ENCODE results near the gene KDM6A.
"Not testable (repeated sequence)": the region's sequence is repeated elsewhere in the genome, so short reads cannot be mapped to it uniquely, and the experiment has no call there.

Gene KDM6A

GRCh38 chrX:45133465-45133864 lies 260.5 kb downstream of the KDM6A start:
- DNase-seq: no peak

- no peak for DNase-seq
Observed at GRCh38 chrX:45134315-45134731, 261.3 kb downstream of the KDM6A start.

- no peak for DNase-seq
Observed at GRCh38 chrX:45134775-45135174, 261.8 kb downstream of the KDM6A start.

- DNase-seq: not testable (repeated sequence)
Observed at GRCh38 chrX:45135391-45136075, 262.5 kb downstream of the KDM6A start.

GRCh38 chrX:45137531-45137930 lies 264.5 kb downstream of the KDM6A start:
- DNase-seq: no peak

- no peak for DNase-seq
Observed at GRCh38 chrX:45138525-45138924, 265.5 kb downstream of the KDM6A start.

- no peak for DNase-seq
Observed at GRCh38 chrX:45140812-45141211, 267.8 kb downstream of the KDM6A start.

GRCh38 chrX:45142185-45142584 lies 269.2 kb downstream of the KDM6A start:
- no peak for DNase-seq

- DNase-seq: no peak
Observed at GRCh38 chrX:45143455-45143854, 270.5 kb downstream of the KDM6A start.

GRCh38 chrX:45145492-45146215 lies 272.7 kb downstream of the KDM6A start:
- DNase-seq: no peak

GRCh38 chrX:45150821-45151220 lies 277.8 kb downstream of the KDM6A start:
- DNase-seq: no peak

GRCh38 chrX:45154033-45154360 lies 281.0 kb downstream of the KDM6A start:
- DNase-seq: no peak

- no peak for DNase-seq
Observed at GRCh38 chrX:45154462-45154861, 281.5 kb downstream of the KDM6A start.

GRCh38 chrX:45157647-45158046 lies 284.7 kb downstream of the KDM6A start:
- DNase-seq: no peak

Measured in effector CD4-positive, alpha-beta T cell (primary cell).